Lower leg skin (tissue), 3 donors: Measurements from ENCODE around the gene TPST1.

ENCODE experiments used
- CTCF ChIP-seq, 3 donors: fragments of 450-650 bp; IDR thresholded peaks; one replicate each; pipeline ENCODE4 v1.5.1; 2016; ENCODE audit warnings: antibody characterized with exemption in 3 of 3, mild to moderate bottlenecking in 3 of 3, moderate library complexity in 2 of 3
- POLR2A ChIP-seq, 2 donors: fragments of 450-650 bp; IDR thresholded peaks; one replicate each; pipeline ENCODE4 v1.6.1; 2016 to 2017; ENCODE audit warnings: antibody characterized with exemption in 2 of 2, mild to moderate bottlenecking in 1 of 2, moderate library complexity in 1 of 2

- TF ChIP-seq CTCF (IDR thresholded peaks at IDR 0.05) (no peak), POLR2A (IDR thresholded peaks at IDR 0.05) (no peak)
Observed at GRCh38 chr7:66246554-66247171, 41.5 kb downstream of the TPST1 start.
